Keratinocyte (primary cell): ENCODE measurements around the gene OR2A5. TPM values are rescaled to one million over a fixed set of nuclear protein-coding genes. Genes with fewer than 3 reads are reported as not detected.

Source experiments
- DNase-seq: peaks from one replicate; pipeline ENCODE4 v3.0.0-alpha.2; 2011; ENCODE audit warnings: low read depth, missing footprints, low spot score
- FAIRE-seq: peaks from 2 replicates; lab custom pipeline; 2011; peaks lifted over from hg19 to GRCh38; lab: Jason Lieb, UNC
- H2AFZ ChIP-seq: 2 replicates; pipeline ENCODE4 v1.6.0; 2012; ENCODE audit warnings: low read length, control low read depth, inconsistent platforms; ENCODE audit not compliant: control insufficient read depth
- H3K27ac ChIP-seq: 2 replicates; pipeline ENCODE4 v1.5.1; 2011; ENCODE audit warnings: low read length; ENCODE audit not compliant: control insufficient read depth, insufficient read depth
- H3K27me3 ChIP-seq: 3 replicates; pipeline ENCODE4 v1.6.0; 2011; ENCODE audit warnings: low read length; ENCODE audit not compliant: control insufficient read depth, insufficient read depth; ENCODE audit errors: extremely low read depth
- H3K36me3 ChIP-seq, 2 experiments: 2 replicates in 1 of 2; 3 replicates in 1 of 2; pipeline ENCODE4 v1.5.1; 2011; ENCODE audit warnings: low read length in 2 of 2, mild to moderate bottlenecking in 1 of 2; ENCODE audit not compliant: control insufficient read depth in 2 of 2, insufficient read depth in 2 of 2; ENCODE audit errors: extremely low read depth in 1 of 2
- H3K4me1 ChIP-seq: 3 replicates; pipeline ENCODE4 v1.5.1; 2011; ENCODE audit warnings: low read length; ENCODE audit not compliant: control insufficient read depth, insufficient read depth; ENCODE audit errors: extremely low read depth
- H3K4me2 ChIP-seq: 3 replicates; pipeline ENCODE4 v1.6.0; 2011; ENCODE audit warnings: low read depth, low read length; ENCODE audit not compliant: control insufficient read depth, insufficient read depth; ENCODE audit errors: extremely low read depth
- H3K4me3 ChIP-seq, 3 experiments: fragments of 200-600 bp in 1 of 3; sonication (generic) in 1 of 3; 2 replicates in 2 of 3; 3 replicates in 1 of 3; pipeline ENCODE4 v1.5.1; 2011 to 2016; ENCODE audit warnings: low read length in 3 of 3, mild to moderate bottlenecking in 3 of 3, control low read depth in 2 of 3, inconsistent platforms in 1 of 3, low read depth in 1 of 3, mixed read lengths in 1 of 3, mixed run types in 1 of 3, moderate library complexity in 1 of 3; ENCODE audit not compliant: control insufficient read depth in 2 of 3, insufficient read depth in 2 of 3; ENCODE audit errors: extremely low read depth in 1 of 3
- H3K79me2 ChIP-seq: 2 replicates; pipeline ENCODE4 v1.6.0; 2012; ENCODE audit warnings: low read length; ENCODE audit not compliant: control insufficient read depth, insufficient read depth
- H3K9ac ChIP-seq: 3 replicates; pipeline ENCODE4 v1.6.0; 2011; ENCODE audit warnings: low read length; ENCODE audit not compliant: control insufficient read depth, insufficient read depth; ENCODE audit errors: extremely low read depth
- H3K9me1 ChIP-seq: 3 replicates; pipeline ENCODE4 v1.6.0; 2011; ENCODE audit warnings: low read length; ENCODE audit not compliant: control insufficient read depth, insufficient read depth; ENCODE audit errors: extremely low read depth
- H3K9me3 ChIP-seq: 2 replicates; pipeline ENCODE4 v1.5.1; 2012; ENCODE audit warnings: low read depth, low read length; ENCODE audit not compliant: control insufficient read depth
- H4K20me1 ChIP-seq: 3 replicates; pipeline ENCODE4 v1.6.0; 2011; ENCODE audit warnings: low read length; ENCODE audit not compliant: control insufficient read depth, insufficient read depth; ENCODE audit errors: extremely low read depth
- EZH2 ChIP-seq: IDR thresholded peaks from one replicate; pipeline ENCODE4 v1.6.1; 2012; ENCODE audit warnings: inconsistent platforms, mild to moderate bottlenecking, low read length, moderate library complexity
- dilution Hi-C: fragments of 300-500 bp; cut with MboI; formaldehyde crosslinking; loops from one replicate; pipeline ENCODE4 v1.7.0; 2020; ENCODE audit warnings: low sequenced_read_pairs; ENCODE audit not compliant: extremely low pct_ligation_motif_present
- polyA plus RNA-seq, 5 experiments: library from polyadenylated mRNA; depleted of rRNA in 3 of 5; stranded (reverse) in 3 of 5; stranded (forward) in 1 of 5; unstranded in 1 of 5; fragments of >200 nt; gene quantifications; 1 replicate in 1 of 5; 2 replicates in 3 of 5; 3 replicates in 1 of 5; pipeline versions ENCODE4 v1.2.1 to v1.2.3, GENCODE V29; 2011 to 2012; ENCODE audit warnings: missing spikeins in 2 of 5, low read depth in 1 of 5, low replicate concordance in 1 of 5
- TF ChIP-seq, protein P1 (sequence below), 3 experiments: IDR thresholded peaks in 1 of 3; conservative IDR thresholded peaks in 1 of 3; optimal IDR thresholded peaks in 1 of 3; 2 replicates in 2 of 3; 3 replicates in 1 of 3; pipeline versions ENCODE3 to v1.5.1; 2011; ENCODE audit warnings: low read length in 3 of 3, mild to moderate bottlenecking in 3 of 3, moderate library complexity in 2 of 3, control low read depth in 1 of 3, inconsistent platforms in 1 of 3; ENCODE audit not compliant: insufficient read depth in 2 of 3; ENCODE audit errors: extremely low read depth in 1 of 3

OR2A5 gene
- polyA plus RNA-seq, 1 donor (not counting 4 experiments of a cell fraction or from before 2014, with no cell fraction given): not detected

DNA sequence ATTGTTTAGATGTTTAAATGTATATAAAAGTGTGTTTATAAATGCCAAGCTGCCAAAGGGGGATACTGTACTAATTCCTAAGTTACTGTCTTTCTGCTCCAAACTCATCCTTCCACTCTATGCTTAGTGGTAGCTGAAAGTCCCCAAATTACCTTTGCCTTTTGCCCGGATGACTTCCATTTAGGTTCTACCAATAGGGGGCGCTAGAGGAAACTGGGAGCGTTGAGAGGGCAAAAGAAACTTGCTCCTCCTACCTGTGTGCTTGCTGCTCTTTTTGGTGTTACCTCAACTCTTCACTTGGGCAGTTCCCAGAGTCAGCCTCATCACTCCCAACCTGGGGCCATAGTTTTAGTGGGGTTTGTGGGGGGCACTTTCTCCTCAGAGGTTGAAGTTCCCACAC lies 15.0 kb downstream of the OR2A5 start:
- no peaks in the 10 kb centered on the region for H3K79me2 ChIP-seq
- dilution Hi-C loops: no loop called here

GRCh38 chr7:144069511-144069910 lies 20.8 kb downstream of the OR2A5 start, which contains the start of gene OR2A25:
Gene OR2A25, plus strand, starts transcription at chr7:144069811. Its CDS starts 4,409 bp downstream, at chr7:144074220.
- Histone ChIP-seq H3K27me3 (no peaks in the 10 kb centered on the region), H3K79me2 (no peaks in the 10 kb centered on the region), H3K9me3 (no peaks in the 10 kb centered on the region), H3K4me1 (no peaks in the 10 kb centered on the region), H4K20me1 (no peaks in the 10 kb centered on the region), H3K36me3 (no peaks in the 10 kb centered on the region), H3K4me2 (no peak within 1 kb of the TSS), H3K4me3 (no peak within 1 kb of the TSS), H3K27ac (no peak within 1 kb of the TSS), H2AFZ (no peak within 1 kb of the TSS), H3K9me1 (no peaks in the 10 kb centered on the region), H3K9ac (no peak within 1 kb of the TSS)
- TF ChIP-seq, protein P1, sequence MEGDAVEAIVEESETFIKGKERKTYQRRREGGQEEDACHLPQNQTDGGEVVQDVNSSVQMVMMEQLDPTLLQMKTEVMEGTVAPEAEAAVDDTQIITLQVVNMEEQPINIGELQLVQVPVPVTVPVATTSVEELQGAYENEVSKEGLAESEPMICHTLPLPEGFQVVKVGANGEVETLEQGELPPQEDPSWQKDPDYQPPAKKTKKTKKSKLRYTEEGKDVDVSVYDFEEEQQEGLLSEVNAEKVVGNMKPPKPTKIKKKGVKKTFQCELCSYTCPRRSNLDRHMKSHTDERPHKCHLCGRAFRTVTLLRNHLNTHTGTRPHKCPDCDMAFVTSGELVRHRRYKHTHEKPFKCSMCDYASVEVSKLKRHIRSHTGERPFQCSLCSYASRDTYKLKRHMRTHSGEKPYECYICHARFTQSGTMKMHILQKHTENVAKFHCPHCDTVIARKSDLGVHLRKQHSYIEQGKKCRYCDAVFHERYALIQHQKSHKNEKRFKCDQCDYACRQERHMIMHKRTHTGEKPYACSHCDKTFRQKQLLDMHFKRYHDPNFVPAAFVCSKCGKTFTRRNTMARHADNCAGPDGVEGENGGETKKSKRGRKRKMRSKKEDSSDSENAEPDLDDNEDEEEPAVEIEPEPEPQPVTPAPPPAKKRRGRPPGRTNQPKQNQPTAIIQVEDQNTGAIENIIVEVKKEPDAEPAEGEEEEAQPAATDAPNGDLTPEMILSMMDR (optimal IDR thresholded peaks at IDR 0.05 in 1 of 3, IDR thresholded peaks at IDR 0.05 in 1 of 3, conservative IDR thresholded peaks at IDR 0.05 in 1 of 3; ENCODE audit: extremely low read depth in 1 of 3, insufficient read depth in 2 of 3, low read length in 3 of 3): no peak
- no peak for TF ChIP-seq EZH2
- DNase-seq: no peak
- no peak for FAIRE-seq
- dilution Hi-C loops: no loop called here

More for the DNA sequence above, 15.0 kb downstream of the OR2A5 start:
- H3K4me2 ChIP-seq: no peak overlapping the region
- H3K9me3 ChIP-seq: no peaks in the 10 kb centered on the region
- no peak overlapping the region for H3K9ac ChIP-seq
- no peak overlapping the region for H3K4me3 ChIP-seq
- no peak overlapping the region for H3K27ac ChIP-seq
- H4K20me1 ChIP-seq: no peaks in the 10 kb centered on the region
- H3K27me3 ChIP-seq: no peaks in the 10 kb centered on the region
- H3K9me1 ChIP-seq: no peaks in the 10 kb centered on the region
- H3K36me3 ChIP-seq: no peaks in the 10 kb centered on the region
- no peaks in the 10 kb centered on the region for H3K4me1 ChIP-seq
- no peak for FAIRE-seq
- TF ChIP-seq EZH2: no peak
- TF ChIP-seq, protein P1 (optimal IDR thresholded peaks at IDR 0.05 in 1 of 3, IDR thresholded peaks at IDR 0.05 in 1 of 3, conservative IDR thresholded peaks at IDR 0.05 in 1 of 3; ENCODE audit: extremely low read depth in 1 of 3, insufficient read depth in 2 of 3, low read length in 3 of 3): peak; percentile 18 to 49 (median 24)
- no peak for DNase-seq
- no peak overlapping the region for H2AFZ ChIP-seq
